ENCODE results near the gene DNAH3.

The DNAH3 gene

DNA sequence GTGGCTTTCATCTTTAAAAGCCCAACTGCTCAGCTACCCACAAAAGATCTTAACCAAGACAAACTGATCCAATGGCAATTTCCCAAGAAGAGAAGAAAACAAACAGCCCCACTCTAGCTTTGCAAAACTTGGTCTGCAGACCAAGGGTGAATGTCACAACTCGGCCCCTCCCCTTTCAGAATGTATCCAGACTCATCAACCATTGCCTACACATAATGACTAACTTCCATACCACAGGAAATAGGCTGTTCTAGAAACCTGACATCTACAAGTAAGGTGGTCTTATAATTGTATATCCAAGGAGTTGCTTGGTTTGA, 266.4 kb downstream of the DNAH3 start:
- Histone ChIP-seq H3K9ac (ENCODE audit: low read length) (peak overlapping the region; percentile 84), H3K36me3 (ENCODE audit: control insufficient read depth, insufficient read depth, low read length, severe bottlenecking) (peaks cover 36% of the 10 kb centered on the region), H3K9me3 (ENCODE audit: control insufficient read depth, low read length) (no peaks in the 10 kb centered on the region), H3K4me3 (ENCODE audit: low read length) (peak overlapping the region; percentile 62), H3K4me1 (ENCODE audit: control insufficient read depth, insufficient read depth, low read length) (peaks cover 86% of the 10 kb centered on the region), H3K27me3 (replicated peaks; ENCODE audit: control insufficient read depth, insufficient read depth, low read length) (no peaks in the 10 kb centered on the region)
- peak; percentile 81 for DNase-seq (ENCODE audit: low read depth)

DNA sequence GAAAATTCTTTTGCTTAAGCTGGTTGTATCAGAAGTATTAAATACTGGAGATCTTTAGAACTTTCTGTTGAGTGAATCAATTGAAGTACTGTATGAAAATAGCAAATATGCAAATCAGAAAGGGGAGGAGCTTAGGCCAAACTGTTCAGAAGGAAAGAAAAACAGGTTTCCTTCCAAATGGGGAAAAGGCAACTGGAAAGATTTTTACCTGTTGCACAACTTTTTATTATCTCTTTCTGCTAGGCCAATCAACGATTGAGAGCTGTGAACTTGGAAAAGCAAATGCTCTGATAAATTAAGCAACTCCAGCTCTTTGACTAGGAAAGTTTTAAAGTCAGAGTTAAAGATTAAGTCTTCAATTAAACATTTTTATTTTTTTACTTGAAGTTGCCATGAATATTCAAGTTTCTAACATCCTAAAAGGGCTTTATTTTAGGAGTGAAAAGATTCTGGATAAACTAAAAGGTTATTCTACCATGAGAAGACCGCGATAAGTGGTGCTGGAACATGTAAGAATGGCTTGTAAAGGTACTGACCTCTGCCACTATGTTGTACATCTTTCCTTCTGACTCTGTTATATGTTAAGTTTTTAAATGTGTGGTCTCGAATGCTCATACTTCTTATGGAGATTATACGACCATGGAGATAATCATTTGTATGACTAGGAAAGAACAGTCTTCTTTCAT, 266.9 kb downstream of the DNAH3 start:
- H3K36me3 ChIP-seq (ENCODE audit: control insufficient read depth, insufficient read depth, low read length, severe bottlenecking) = peaks cover 38% of the 10 kb centered on the region
- H3K9me3 ChIP-seq (ENCODE audit: control insufficient read depth, low read length) = no peaks in the 10 kb centered on the region
- H3K4me3 ChIP-seq (ENCODE audit: low read length) = peak overlapping the region; percentile 62
- H3K4me1 ChIP-seq (ENCODE audit: control insufficient read depth, insufficient read depth, low read length) = peaks cover 91% of the 10 kb centered on the region
- no peak for DNase-seq (ENCODE audit: low read depth)
- peak overlapping the region; percentile 84 for H3K9ac ChIP-seq (ENCODE audit: low read length)
- no peaks in the 10 kb centered on the region for H3K27me3 ChIP-seq (replicated peaks; ENCODE audit: control insufficient read depth, insufficient read depth, low read length)
